ENCODE results near the gene RFPL1. TPM values are rescaled to one million over a fixed set of nuclear protein-coding genes. Genes with fewer than 3 reads are reported as not detected.
"Not testable (repeated sequence)": the region's sequence is repeated elsewhere in the genome, so short reads cannot be mapped to it uniquely, and the experiment has no call there.

RFPL1 gene
- total RNA-seq, 1 donor from 2014 or later, result 0.22 TPM

- peaks cover 3% of the 10 kb centered on the region for H3K9me3 Mint-ChIP-seq (ENCODE audit: low read depth)
- no peak for TF ChIP-seq CTCF (IDR thresholded peaks at IDR 0.05; ENCODE audit: unreplicated experiment)
- no peak overlapping the region for H3K27ac Mint-ChIP-seq
- H3K4me3 Mint-ChIP-seq (ENCODE audit: low read depth), result no peak overlapping the region
- H3K36me3 Mint-ChIP-seq (ENCODE audit: insufficient read depth), result peaks cover 2% of the 10 kb centered on the region
- H3K27me3 Mint-ChIP-seq, result peaks cover 25% of the 10 kb centered on the region
- DNase-seq (ENCODE audit: low spot score, unreplicated experiment), result no peak
- H3K4me1 Mint-ChIP-seq (ENCODE audit: low read depth), result peaks cover 9% of the 10 kb centered on the region
Observed at GRCh38 chr22:29485448-29485847, 47.1 kb downstream of the RFPL1 start.

GRCh38 chr22:29487426-29487986, 49.1 kb downstream of the RFPL1 start:
- no peak for TF ChIP-seq CTCF (IDR thresholded peaks at IDR 0.05; ENCODE audit: unreplicated experiment)
- Mint-ChIP-seq H3K27ac (no peak overlapping the region), H3K4me3 (ENCODE audit: low read depth) (no peak overlapping the region), H3K27me3 (peaks cover 10% of the 10 kb centered on the region), H3K9me3 (ENCODE audit: low read depth) (no peaks in the 10 kb centered on the region), H3K36me3 (ENCODE audit: insufficient read depth) (no peaks in the 10 kb centered on the region), H3K4me1 (ENCODE audit: low read depth) (no peaks in the 10 kb centered on the region)
- DNase-seq (ENCODE audit: low spot score, unreplicated experiment), result no peak

- H3K36me3 Mint-ChIP-seq (ENCODE audit: insufficient read depth); H3K4me3 Mint-ChIP-seq (ENCODE audit: low read depth); H3K9me3 Mint-ChIP-seq (ENCODE audit: low read depth); H3K4me1 Mint-ChIP-seq (ENCODE audit: low read depth); DNase-seq (ENCODE audit: low spot score, unreplicated experiment); H3K27me3 Mint-ChIP-seq: not testable (repeated sequence)
- H3K27ac Mint-ChIP-seq, result peak overlapping the region; percentile 1
Observed at GRCh38 chr22:29489127-29489780, 50.9 kb downstream of the RFPL1 start.

- H3K4me1 Mint-ChIP-seq (ENCODE audit: low read depth), result no peaks in the 10 kb centered on the region
- H3K4me3 Mint-ChIP-seq (ENCODE audit: low read depth), result no peak overlapping the region
- TF ChIP-seq CTCF (IDR thresholded peaks at IDR 0.05; ENCODE audit: unreplicated experiment), result no peak
- DNase-seq (ENCODE audit: low spot score, unreplicated experiment), result no peak
- peaks cover 4% of the 10 kb centered on the region for H3K9me3 Mint-ChIP-seq (ENCODE audit: low read depth)
- peaks cover 10% of the 10 kb centered on the region for H3K36me3 Mint-ChIP-seq (ENCODE audit: insufficient read depth)
- no peak overlapping the region for H3K27ac Mint-ChIP-seq
- H3K27me3 Mint-ChIP-seq, result peaks cover 7% of the 10 kb centered on the region
Observed at GRCh38 chr22:29491012-29491411, 52.6 kb downstream of the RFPL1 start.

Other genes starting within 250 kb of the RFPL1 start
- gene EMID1, start 232.7 kb upstream of the RFPL1 start, total RNA-seq, result 18.9 and 20.6 TPM in 2 replicates
- gene RHBDD3, start 170.6 kb upstream of the RFPL1 start, total RNA-seq, result 65.1 and 66.4 TPM in 2 replicates
- gene EWSR1, start 170.3 kb upstream of the RFPL1 start, total RNA-seq, result 442 and 443 TPM in 2 replicates
- gene GAS2L1, start 131.9 kb upstream of the RFPL1 start, total RNA-seq, result 10.6 and 11.5 TPM in 2 replicates
- 0.31 and 1.2 TPM in 2 replicates for gene RASL10A, start 122.9 kb upstream of the RFPL1 start, total RNA-seq
- gene AP1B1, start 50.0 kb upstream of the RFPL1 start, total RNA-seq, result 59.6 and 60.3 TPM in 2 replicates
- gene NEFH, start 41.6 kb downstream of the RFPL1 start, total RNA-seq, result 0.69 and 0.80 TPM in 2 replicates
- gene THOC5, start 115.2 kb downstream of the RFPL1 start, total RNA-seq, result 72.9 and 80.3 TPM in 2 replicates
- gene NIPSNAP1, start 142.5 kb downstream of the RFPL1 start, total RNA-seq, result 221 and 222 TPM in 2 replicates
- gene NF2, start 165.1 kb downstream of the RFPL1 start, total RNA-seq, result 36.6 and 37.1 TPM in 2 replicates

All from progenitor cell of endocrine pancreas (in vitro differentiated cells).